K562 (cell line): ENCODE results near the gene SLC35B1. TPM values are rescaled to one million over a fixed set of nuclear protein-coding genes. Genes with fewer than 3 reads are reported as not detected.

Source experiments
- ARID2 ChIP-seq: fragments of 450-650 bp; IDR thresholded peaks from 2 replicates; pipeline ENCODE4 v1.6.1; 2017; ENCODE audit warnings: antibody characterized with exemption, mild to moderate bottlenecking
- ARID3B ChIP-seq: fragments of 250-450 bp; sonication (Bioruptor Pico); IDR thresholded peaks from 2 replicates; pipeline ENCODE4 v1.4.0; 2020; ENCODE audit warnings: borderline replicate concordance
- MED1 ChIP-seq: sonication (generic); formaldehyde crosslinking; IDR thresholded peaks from 2 replicates; pipeline ENCODE4 v1.8.1; 2023; ENCODE audit warnings: missing genetic modification reagents, borderline replicate concordance
- MXD1 ChIP-seq: fragments of 250-450 bp; sonication (Bioruptor Pico); IDR thresholded peaks from 2 replicates; pipeline ENCODE4 v1.8.0; 2021; ENCODE audit warnings: borderline replicate concordance, mild to moderate bottlenecking, moderate library complexity; ENCODE audit not compliant: poor library complexity, severe bottlenecking
- NFXL1 ChIP-seq: fragments of 450-650 bp; formaldehyde crosslinking; IDR thresholded peaks from 2 replicates; pipeline ENCODE4 v1.4.0; 2021; ENCODE audit warnings: mild to moderate bottlenecking
- NR4A1 ChIP-seq, 2 experiments: fragments of 250-450 bp in 1 of 2; fragments of 450-650 bp in 1 of 2; sonication (Bioruptor Pico) in 1 of 2; IDR thresholded peaks; 2 replicates each; pipeline versions ENCODE4 v1.4.0 to v1.6.1; 2016 to 2020; ENCODE audit warnings: mild to moderate bottlenecking in 2 of 2, missing compliant biosample characterization in 1 of 2, missing genetic modification characterization in 1 of 2, moderate library complexity in 1 of 2
- PHB2 ChIP-seq: fragments of 450-650 bp; IDR thresholded peaks from 2 replicates; pipeline ENCODE4 v1.6.1; 2017; ENCODE audit warnings: low read depth
- PHF21A ChIP-seq: fragments of 450-650 bp; IDR thresholded peaks from 2 replicates; pipeline ENCODE4 v1.6.1; 2017; ENCODE audit warnings: low read depth, borderline replicate concordance
- SP2 ChIP-seq: IDR thresholded peaks from 2 replicates; pipeline ENCODE4 v1.6.1; 2011; ENCODE audit warnings: mild to moderate bottlenecking, low read depth, low read length, moderate library complexity; ENCODE audit not compliant: poor library complexity, severe bottlenecking; ENCODE audit errors: extremely low read depth
- ZNF316 ChIP-seq: fragments of 450-650 bp; IDR thresholded peaks from 2 replicates; pipeline ENCODE4 v1.6.1; 2016
- ZNF436 ChIP-seq: fragments of 250-450, 450-650 bp; sonication (Bioruptor Pico); formaldehyde crosslinking; IDR thresholded peaks from 2 replicates; pipeline ENCODE4 v1.7.0; 2020; ENCODE audit warnings: mild to moderate bottlenecking
- ZNF79 ChIP-seq: fragments of 250-450 bp; sonication (Bioruptor Pico); IDR thresholded peaks from 2 replicates; pipeline ENCODE4 v1.4.0; 2020; ENCODE audit warnings: low read depth, mild to moderate bottlenecking, moderate library complexity
- ZSCAN32 ChIP-seq: fragments of 450-650 bp; formaldehyde crosslinking; IDR thresholded peaks from 2 replicates; pipeline ENCODE4 v1.4.0; 2020; ENCODE audit warnings: mild to moderate bottlenecking, moderate library complexity
- polyA plus RNA-seq, 8 experiments: library from polyadenylated mRNA; depleted of rRNA in 4 of 8; stranded (reverse) in 5 of 8; unstranded in 3 of 8; fragments of >200 nt; fragmentation: Nextera tagmentation in 2 of 8; fragmentation: Illumina TruSeq in 1 of 8; extraction: Ambion mirVana in 2 of 8; extraction: Trizol in 1 of 8; gene quantifications; 2 replicates each; pipeline versions ENCODE4 v1.2.1 to v1.2.3, GENCODE V29; 2011 to 2014; ENCODE audit warnings: inconsistent platforms in 1 of 8, missing spikeins in 1 of 8
- total RNA-seq, 7 experiments: library from RNA; depleted of rRNA in 6 of 7; stranded (reverse); fragments of >200 nt in 6 of 7; fragmentation: Illumina TruSeq in 2 of 7; extraction: Trizol in 2 of 7; gene quantifications; 2 replicates each; pipeline versions ENCODE4 v1.2.1 to v1.2.3, GENCODE V29; 2011 to 2021; ENCODE audit warnings: low replicate concordance in 1 of 7
- TF ChIP-seq, protein P1 (sequence below): fragments of 250-450 bp; sonication (Bioruptor Pico); IDR thresholded peaks from 2 replicates; pipeline ENCODE4 v1.5.0; 2022; ENCODE audit warnings: mild to moderate bottlenecking
- TF ChIP-seq, protein P2 (sequence below): sonication (generic); IDR thresholded peaks from 2 replicates; pipeline ENCODE4 v1.6.1; 2016
- TF ChIP-seq, protein P3 (sequence below), 2 experiments: IDR thresholded peaks in 1 of 2; conservative IDR thresholded peaks in 1 of 2; 2 replicates each; pipeline ENCODE4 v1.6.1; 2016; ENCODE audit warnings: low read depth in 2 of 2, mild to moderate bottlenecking in 1 of 2, missing compliant biosample characterization in 1 of 2, missing genetic modification characterization in 1 of 2, moderate library complexity in 1 of 2

The SLC35B1 gene
- total and polyA plus RNA-seq, 9 of the 15 experiments (the other 6 are each of a cell fraction or from before 2014, with no cell fraction given): 51.4 to 87.9 (median 66.3) TPM

GRCh38 chr17:49677933-49678847 is 29.6 kb downstream of the SLC35B1 start, which contains the start of gene SPOP (continued):
- no peak for TF ChIP-seq ZNF316
- TF ChIP-seq, protein P1, sequence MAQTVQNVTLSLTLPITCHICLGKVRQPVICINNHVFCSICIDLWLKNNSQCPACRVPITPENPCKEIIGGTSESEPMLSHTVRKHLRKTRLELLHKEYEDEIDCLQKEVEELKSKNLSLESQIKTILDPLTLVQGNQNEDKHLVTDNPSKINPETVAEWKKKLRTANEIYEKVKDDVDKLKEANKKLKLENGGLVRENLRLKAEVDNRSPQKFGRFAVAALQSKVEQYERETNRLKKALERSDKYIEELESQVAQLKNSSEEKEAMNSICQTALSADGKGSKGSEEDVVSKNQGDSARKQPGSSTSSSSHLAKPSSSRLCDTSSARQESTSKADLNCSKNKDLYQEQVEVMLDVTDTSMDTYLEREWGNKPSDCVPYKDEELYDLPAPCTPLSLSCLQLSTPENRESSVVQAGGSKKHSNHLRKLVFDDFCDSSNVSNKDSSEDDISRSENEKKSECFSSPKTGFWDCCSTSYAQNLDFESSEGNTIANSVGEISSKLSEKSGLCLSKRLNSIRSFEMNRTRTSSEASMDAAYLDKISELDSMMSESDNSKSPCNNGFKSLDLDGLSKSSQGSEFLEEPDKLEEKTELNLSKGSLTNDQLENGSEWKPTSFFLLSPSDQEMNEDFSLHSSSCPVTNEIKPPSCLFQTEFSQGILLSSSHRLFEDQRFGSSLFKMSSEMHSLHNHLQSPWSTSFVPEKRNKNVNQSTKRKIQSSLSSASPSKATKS (CRISPR knock-in tag): no peak
- no peak for TF ChIP-seq ZSCAN32 (CRISPR knock-in tag)
- TF ChIP-seq MXD1 (CRISPR knock-in tag): no peak
- TF ChIP-seq PHF21A: no peak
- no peak for TF ChIP-seq PHB2
- TF ChIP-seq, protein P2, sequence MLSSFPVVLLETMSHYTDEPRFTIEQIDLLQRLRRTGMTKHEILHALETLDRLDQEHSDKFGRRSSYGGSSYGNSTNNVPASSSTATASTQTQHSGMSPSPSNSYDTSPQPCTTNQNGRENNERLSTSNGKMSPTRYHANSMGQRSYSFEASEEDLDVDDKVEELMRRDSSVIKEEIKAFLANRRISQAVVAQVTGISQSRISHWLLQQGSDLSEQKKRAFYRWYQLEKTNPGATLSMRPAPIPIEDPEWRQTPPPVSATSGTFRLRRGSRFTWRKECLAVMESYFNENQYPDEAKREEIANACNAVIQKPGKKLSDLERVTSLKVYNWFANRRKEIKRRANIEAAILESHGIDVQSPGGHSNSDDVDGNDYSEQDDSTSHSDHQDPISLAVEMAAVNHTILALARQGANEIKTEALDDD: no peak
- no peak for TF ChIP-seq SP2
- TF ChIP-seq MED1 (CRISPR knock-in tag): no peak
- no peak for TF ChIP-seq ZNF79 (CRISPR knock-in tag)
- TF ChIP-seq ARID2: no peak
- no peak for TF ChIP-seq NR4A1 (CRISPR knock-in tag; IDR thresholded peaks at IDR 0.05)
- no peak for TF ChIP-seq NR4A1 (tag; IDR thresholded peaks at IDR 0.05)
- TF ChIP-seq, protein P3, sequence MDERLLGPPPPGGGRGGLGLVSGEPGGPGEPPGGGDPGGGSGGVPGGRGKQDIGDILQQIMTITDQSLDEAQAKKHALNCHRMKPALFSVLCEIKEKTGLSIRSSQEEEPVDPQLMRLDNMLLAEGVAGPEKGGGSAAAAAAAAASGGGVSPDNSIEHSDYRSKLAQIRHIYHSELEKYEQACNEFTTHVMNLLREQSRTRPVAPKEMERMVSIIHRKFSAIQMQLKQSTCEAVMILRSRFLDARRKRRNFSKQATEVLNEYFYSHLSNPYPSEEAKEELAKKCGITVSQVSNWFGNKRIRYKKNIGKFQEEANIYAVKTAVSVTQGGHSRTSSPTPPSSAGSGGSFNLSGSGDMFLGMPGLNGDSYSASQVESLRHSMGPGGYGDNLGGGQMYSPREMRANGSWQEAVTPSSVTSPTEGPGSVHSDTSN (CRISPR knock-in tag; IDR thresholded peaks at IDR 0.05; ENCODE audit: low read depth): no peak
- TF ChIP-seq, protein P3 (tag; conservative IDR thresholded peaks at IDR 0.05; ENCODE audit: low read depth): no peak
- no peak for TF ChIP-seq NFXL1 (CRISPR knock-in tag)
- TF ChIP-seq ARID3B (CRISPR knock-in tag): no peak
- TF ChIP-seq ZNF436 (CRISPR knock-in tag): no peak
